Vagina (tissue), 2 donors: ENCODE measurements around the gene TPSAB1.

ENCODE experiments used
- POLR2AphosphoS5 ChIP-seq, 2 donors: sonication (generic); formaldehyde crosslinking; IDR thresholded peaks; one replicate each; pipeline ENCODE4 v1.9.0; 2017; ENCODE audit warnings: antibody characterized with exemption in 2 of 2, mild to moderate bottlenecking in 2 of 2, low read depth in 1 of 2; ENCODE audit not compliant: insufficient read depth in 1 of 2
- TF ChIP-seq, protein P1 (sequence below), 3 experiments: fragments of 450-650 bp in 2 of 3; fragments of 200-600 bp in 1 of 3; sonication (generic) in 1 of 3; IDR thresholded peaks; one replicate each; pipeline ENCODE4 v1.5.1; 2017 to 2019; ENCODE audit warnings: antibody characterized with exemption in 3 of 3, mild to moderate bottlenecking in 2 of 3, moderate library complexity in 2 of 3

DNA sequence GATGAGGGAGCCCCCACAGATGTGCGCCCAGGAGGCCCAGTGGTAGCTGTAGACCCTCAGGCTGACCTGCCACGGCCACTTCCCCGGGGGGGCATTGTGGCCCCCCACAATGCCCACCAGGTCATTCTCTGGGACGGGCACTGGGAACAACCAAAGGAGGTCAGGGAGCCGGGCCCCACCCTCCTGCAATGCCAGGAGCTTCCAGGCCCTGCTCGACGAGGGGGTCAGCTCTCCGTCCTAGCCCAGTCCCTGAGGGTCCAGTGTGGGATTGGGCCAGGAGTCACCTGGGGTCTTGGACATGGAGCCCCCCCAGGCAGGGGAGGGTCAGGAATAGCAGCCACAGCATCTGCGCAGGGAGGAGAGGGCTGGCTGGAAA is 22.3 kb downstream of the TPSAB1 start:
- TF ChIP-seq, protein P1, sequence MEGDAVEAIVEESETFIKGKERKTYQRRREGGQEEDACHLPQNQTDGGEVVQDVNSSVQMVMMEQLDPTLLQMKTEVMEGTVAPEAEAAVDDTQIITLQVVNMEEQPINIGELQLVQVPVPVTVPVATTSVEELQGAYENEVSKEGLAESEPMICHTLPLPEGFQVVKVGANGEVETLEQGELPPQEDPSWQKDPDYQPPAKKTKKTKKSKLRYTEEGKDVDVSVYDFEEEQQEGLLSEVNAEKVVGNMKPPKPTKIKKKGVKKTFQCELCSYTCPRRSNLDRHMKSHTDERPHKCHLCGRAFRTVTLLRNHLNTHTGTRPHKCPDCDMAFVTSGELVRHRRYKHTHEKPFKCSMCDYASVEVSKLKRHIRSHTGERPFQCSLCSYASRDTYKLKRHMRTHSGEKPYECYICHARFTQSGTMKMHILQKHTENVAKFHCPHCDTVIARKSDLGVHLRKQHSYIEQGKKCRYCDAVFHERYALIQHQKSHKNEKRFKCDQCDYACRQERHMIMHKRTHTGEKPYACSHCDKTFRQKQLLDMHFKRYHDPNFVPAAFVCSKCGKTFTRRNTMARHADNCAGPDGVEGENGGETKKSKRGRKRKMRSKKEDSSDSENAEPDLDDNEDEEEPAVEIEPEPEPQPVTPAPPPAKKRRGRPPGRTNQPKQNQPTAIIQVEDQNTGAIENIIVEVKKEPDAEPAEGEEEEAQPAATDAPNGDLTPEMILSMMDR (IDR thresholded peaks at IDR 0.05) = no peak
- TF ChIP-seq POLR2AphosphoS5 (IDR thresholded peaks at IDR 0.05; ENCODE audit: insufficient read depth in 1 of 2, low read depth in 1 of 2) = no peak
